Epithelial cell of proximal tubule (primary cell): ENCODE results near the gene CMAS. TPM values are rescaled to one million over a fixed set of nuclear protein-coding genes. Genes with fewer than 3 reads are reported as not detected.
"Not testable (repeated sequence)": the region's sequence is repeated elsewhere in the genome, so short reads cannot be mapped to it uniquely, and the experiment has no call there.

Experiments used
- DNase-seq: peaks from one replicate; pipeline ENCODE4 v3.0.0-alpha.2; 2011; ENCODE audit warnings: low read depth
- H3K4me3 ChIP-seq: 2 replicates; pipeline ENCODE4 v1.5.1; 2011; ENCODE audit warnings: low read depth, mild to moderate bottlenecking, low read length
- CTCF ChIP-seq: conservative IDR thresholded peaks from 2 replicates; pipeline ENCODE4 v1.5.1; 2012; ENCODE audit warnings: low read depth, mild to moderate bottlenecking, low read length
- total RNA-seq: library from RNA; depleted of rRNA; stranded (reverse); fragments of >200 nt; gene quantifications from 2 replicates; pipeline ENCODE4 v1.2.3, GENCODE V29; 2015

CMAS gene
- 36.3 and 41.8 TPM in 2 replicates for total RNA-seq

- H3K4me3 ChIP-seq, result peak within 1 kb of the TSS; percentile 98
- DNase-seq, result no peak
- no peak for TF ChIP-seq CTCF
These were observed at the start of gene CMAS for GRCh38 chr12:22046090-22046967. Gene CMAS, plus strand, starts transcription at chr12:22046218. Its CDS starts 86 bp downstream, at chr12:22046304.

- no peak for TF ChIP-seq CTCF
These were observed 47.7 kb upstream of the CMAS start for GRCh38 chr12:21998295-21998694.

GRCh38 chr12:21998782-21999181, 47.2 kb upstream of the CMAS start:
- H3K4me3 ChIP-seq, result no peak overlapping the region
- TF ChIP-seq CTCF, result no peak
- DNase-seq, result no peak

More at GRCh38 chr12:21998295-21998694, 47.7 kb upstream of the CMAS start:
- no peak for DNase-seq
- no peak overlapping the region for H3K4me3 ChIP-seq

- no peak for TF ChIP-seq CTCF
- DNase-seq, result no peak
- H3K4me3 ChIP-seq, result no peak overlapping the region
These were observed 43.6 kb upstream of the CMAS start for GRCh38 chr12:22002430-22002829.

- not testable (repeated sequence) for H3K4me3 ChIP-seq, DNase-seq
These were observed 38.2 kb upstream of the CMAS start for GRCh38 chr12:22007794-22008193.

GRCh38 chr12:22008196-22008595, 37.8 kb upstream of the CMAS start:
- no peak for DNase-seq
- TF ChIP-seq CTCF, result no peak

GRCh38 chr12:22014041-22014782, 31.8 kb upstream of the CMAS start:
- no peak for TF ChIP-seq CTCF
- no peak overlapping the region for H3K4me3 ChIP-seq
- no peak for DNase-seq

More at GRCh38 chr12:22008196-22008595, 37.8 kb upstream of the CMAS start:
- H3K4me3 ChIP-seq, result no peak overlapping the region
